GM19099 (cell line): ENCODE measurements around the gene ALDH1A1.

Experiments
- POLR2A ChIP-seq: IDR thresholded peaks from 3 replicates; pipeline ENCODE4 v1.6.1; 2011; ENCODE audit warnings: low read depth; ENCODE audit not compliant: insufficient read length; ENCODE audit errors: extremely low read depth

ALDH1A1 gene

DNA sequence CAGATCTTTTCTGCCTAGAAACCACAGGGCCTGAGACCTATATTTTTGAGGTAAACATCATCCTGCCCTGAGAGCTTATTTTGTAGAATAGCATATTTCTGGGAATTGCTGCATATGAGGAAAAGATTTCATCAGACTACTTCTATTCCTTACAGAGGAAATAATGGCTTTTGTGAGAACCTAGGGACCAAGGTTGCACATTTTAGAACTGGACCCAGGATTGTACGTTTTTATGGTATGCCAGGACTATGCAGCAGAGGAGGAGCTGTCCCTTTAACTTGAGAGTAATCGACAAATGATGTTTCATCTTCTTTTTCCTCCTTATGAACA lies 2.2 kb upstream of the ALDH1A1 start:
- TF ChIP-seq POLR2A, result no peak

DNA sequence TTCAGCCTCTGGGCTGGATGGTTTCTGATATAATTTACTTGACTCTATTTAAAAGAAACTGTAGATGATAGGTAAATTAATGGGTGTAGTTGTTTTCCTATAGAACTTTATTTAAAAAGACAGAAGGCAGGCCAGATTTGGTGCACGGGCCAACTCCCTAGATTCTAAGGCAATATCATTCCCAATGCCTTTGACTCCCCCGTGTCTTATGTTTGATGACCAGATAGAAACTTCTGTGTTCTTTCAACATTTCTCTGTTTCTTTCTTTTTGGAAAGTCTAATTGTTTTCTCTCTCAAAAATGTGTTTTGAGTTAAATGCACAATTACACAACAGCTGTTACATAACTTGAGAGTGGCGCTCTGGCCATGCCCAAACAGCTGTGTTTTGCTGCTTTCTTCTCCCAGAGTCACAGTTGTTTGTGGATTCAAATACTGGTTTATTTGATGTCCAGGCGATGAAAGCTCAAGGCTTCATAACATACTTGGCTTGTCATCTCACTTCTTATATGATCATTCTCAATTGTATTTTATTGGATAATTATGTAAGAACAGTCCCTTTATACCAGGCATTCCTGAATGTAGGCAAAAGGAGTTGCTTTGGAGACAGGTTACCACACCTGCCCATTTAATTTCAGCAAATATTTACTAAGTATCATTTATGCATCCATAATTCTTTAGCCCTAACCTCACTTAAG lies 1.7 kb upstream of the ALDH1A1 start:
- no peak for TF ChIP-seq POLR2A

DNA sequence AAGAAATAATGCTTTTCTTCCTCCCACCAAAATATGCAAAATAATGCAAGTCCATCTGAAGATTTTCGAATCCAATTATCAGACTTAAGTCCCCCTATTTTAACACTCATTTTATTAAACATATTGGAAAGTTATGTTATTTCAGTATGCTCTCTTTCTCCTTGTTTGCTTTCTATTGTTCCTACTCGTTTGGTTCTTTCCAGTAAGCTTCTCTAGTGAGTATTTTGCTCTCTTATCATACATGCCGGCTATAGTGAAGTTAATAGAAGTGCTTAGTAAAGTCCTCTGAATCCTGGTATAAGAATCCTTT lies 517 bp downstream of the ALDH1A1 start:
- no peak for TF ChIP-seq POLR2A

DNA sequence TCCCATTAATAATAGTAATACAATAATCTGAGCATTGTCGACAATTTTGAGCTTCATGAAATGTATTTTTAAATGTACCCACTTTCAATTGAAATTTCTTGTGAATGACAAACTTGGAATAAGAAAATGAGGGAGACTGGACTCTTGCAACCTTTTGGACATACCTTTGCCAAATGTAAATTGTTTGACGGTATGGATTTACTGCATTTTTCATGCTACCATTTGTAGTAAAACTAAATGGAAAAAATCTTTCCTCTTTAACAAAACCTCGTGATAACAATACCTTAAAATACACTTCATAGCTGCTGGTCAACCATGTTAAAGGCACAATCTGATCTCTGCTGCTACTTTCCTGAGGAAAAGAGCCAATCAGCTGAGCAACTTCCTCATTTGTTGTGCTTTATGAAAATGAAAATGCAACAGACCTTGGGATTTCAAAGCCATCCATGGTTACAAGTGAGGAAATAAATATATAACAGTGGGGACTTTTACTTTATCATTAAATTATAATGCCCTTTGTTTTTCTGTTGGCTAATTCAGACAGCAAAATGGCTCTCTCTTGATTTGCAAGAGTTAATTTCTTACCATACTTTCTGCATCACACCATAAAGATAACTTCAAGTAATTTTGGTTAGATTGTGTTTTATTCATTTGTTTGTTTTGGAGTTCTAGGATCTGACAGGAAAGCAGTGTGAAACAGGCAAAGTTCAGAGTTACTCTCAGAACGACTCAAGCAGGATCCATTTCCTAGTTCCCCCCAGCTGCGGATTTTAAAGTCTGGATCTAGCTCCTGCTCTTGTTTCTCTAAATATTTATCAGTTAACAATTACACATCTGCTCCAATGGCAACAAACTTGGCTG lies 1.1 kb downstream of the ALDH1A1 start:
- no peak for TF ChIP-seq POLR2A

DNA sequence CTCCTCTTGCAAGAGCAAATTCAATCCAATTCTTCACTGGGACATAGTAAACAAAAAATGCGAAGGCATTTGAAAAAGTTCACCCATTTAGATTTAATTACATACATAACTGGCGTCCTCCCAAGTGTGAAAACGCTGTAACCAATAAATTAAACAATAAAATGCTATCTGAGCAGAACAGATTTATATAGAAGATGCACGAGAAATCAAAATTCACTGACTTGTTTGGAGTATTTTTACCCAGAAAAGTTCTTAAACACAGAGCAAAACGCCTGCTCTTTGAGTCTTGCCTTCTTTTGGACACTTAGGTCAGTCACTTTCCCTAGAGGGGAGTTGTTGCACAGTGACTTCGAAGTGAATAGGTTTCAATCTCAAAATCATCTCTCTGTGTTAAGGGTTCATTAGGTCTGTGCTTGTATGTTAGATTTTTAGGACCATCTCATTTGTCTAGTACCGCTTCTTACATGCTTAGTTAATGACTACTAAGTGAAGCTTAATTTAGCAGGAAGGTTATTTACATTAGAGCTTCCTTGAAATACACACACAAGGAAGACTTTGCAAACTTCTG lies 1.9 kb downstream of the ALDH1A1 start:
- TF ChIP-seq POLR2A, result no peak

DNA sequence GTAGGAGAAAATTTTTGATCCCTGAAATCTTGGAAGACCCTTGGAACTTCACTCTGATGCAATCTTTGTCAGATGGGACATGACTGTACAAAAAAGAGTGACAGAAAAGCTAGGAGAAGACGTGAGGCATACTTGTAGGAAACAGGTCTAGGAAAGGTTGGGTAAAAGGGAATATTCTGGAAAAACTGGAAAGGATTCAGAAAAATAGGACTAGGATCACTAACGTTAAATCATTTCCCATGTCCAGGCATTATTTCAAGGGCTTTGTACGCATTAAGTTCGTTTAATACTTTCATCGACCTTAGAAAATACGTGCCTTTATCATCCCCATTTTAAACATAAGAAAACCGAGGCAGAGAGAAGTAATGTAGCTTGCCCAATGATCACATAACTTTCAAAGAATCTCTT lies 2.9 kb downstream of the ALDH1A1 start:
- TF ChIP-seq POLR2A, result no peak

DNA sequence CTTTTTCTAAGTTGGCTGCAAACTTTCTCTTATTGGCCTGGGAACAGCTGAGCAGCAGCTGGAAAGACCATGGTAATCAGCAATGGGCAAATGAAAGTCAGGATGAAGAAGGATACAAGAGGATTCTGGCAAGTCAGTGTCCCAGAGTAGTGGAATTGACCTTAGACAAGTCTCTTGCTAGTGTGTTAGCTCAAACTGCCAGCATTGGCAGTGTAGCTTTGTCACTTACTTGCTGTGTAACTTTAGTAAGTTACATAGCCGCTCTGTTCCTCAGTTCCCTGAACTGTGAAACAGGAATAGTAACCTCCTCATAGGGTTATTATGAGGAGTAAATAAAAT lies 3.6 kb downstream of the ALDH1A1 start:
- no peak for TF ChIP-seq POLR2A

DNA sequence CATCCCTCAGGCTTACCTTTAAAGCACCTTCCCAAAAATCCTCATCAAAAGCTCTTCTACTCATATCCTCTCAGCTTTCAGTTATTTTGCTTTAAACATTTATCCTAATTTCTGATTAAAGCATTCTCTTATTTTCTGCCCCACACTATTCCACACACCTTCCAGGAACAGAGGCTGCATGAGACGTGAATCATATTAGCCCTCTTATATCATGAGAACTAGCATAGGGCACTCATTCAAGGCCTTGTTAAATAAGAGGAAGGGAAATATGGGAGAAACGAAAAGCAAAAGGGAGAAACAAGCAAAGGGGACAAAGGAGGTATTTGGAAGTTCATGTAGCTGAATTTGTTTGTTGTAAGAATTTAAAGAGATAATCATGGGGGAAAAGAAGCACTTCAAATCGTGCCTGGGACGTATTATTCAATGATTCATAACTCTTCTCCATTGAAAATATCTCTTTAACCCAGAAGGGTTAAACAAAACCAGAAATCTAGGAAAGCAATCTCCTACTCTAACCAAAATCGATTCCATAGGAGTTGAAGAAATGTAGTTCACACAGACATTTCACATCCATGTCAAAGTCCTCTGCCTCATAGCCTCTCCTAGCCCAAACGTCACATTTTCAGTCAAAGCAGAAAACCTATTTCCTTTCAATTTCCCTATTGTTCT lies 4.1 kb downstream of the ALDH1A1 start:
- TF ChIP-seq POLR2A, result no peak

DNA sequence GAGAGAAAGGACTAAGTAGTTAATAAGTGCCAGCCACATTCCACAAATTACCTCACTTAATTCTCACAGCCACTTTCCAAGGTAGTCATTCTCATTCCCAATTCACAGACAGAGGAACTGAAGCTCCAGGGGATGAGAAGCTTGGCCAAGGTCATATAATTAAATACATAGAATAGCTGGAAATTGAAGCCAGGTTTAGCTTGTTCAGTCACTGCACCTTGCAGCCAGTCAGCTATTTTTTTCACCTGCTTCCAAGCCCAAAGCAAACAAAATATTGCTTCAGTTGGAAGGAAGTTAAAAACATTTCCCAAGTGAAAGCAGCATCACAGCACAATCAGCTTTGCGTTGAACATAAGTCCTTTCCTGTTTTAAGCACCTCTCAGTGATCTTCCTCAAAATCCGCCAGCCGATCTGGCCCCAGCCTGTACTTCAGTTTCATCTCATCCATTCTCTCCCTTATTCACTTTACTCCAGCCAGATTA lies 4.8 kb downstream of the ALDH1A1 start:
- no peak for TF ChIP-seq POLR2A

DNA sequence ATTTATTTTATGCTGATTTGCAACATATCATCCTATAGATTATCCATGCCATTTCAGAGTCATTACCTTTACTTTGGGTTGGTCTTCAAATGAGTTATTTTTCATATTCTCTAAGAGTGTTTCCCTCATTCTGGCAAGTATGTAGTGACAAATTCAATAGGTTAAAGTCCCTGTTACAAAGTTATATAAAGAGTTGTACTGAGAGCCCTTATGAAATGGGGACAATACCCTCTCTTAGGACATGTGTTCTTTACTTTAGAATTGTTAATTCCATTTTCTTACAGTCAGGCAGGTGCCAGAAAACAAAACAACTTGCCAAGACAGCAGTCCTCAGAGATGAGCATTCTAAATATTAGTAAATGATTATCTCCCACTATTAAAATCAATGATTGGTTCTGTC lies 6.0 kb downstream of the ALDH1A1 start:
- no peak for TF ChIP-seq POLR2A

DNA sequence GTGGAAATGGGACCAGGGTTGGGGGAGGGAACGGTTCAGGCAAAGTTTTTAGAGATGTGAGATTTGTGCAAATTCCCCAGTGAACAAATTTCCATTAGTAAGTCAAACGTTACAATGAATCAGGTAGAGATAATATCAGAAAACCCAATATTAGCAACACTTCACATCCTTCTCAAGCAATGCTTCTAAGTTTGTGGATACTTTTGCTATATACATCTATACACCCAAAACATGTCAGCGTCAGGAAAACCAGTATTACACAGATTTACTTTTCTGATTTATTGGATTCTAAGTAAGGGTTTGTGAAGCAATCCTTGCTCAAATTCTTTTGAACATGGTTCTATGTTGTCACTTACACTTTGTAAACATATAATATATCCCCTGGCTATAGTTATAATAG lies 6.5 kb downstream of the ALDH1A1 start:
- no peak for TF ChIP-seq POLR2A

DNA sequence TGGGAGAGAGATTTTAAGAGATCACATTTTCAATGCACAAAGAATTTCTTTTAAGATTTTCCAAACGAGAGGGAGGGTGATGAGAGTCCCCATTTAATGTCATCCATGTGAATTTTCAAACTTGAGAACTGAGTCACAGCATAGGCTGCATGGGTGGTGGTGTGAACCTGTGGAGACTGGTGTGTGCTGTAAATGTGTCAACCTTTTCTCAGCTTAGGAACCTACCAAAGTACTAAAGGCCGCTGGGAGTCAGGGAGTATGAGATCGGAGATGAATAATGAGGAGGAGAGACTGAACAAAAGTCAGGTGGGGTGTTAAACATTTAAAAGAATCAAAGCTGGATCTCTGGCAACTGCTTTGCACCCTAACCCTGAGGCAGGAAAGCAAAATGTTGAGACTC lies 7.5 kb downstream of the ALDH1A1 start:
- no peak for TF ChIP-seq POLR2A

DNA sequence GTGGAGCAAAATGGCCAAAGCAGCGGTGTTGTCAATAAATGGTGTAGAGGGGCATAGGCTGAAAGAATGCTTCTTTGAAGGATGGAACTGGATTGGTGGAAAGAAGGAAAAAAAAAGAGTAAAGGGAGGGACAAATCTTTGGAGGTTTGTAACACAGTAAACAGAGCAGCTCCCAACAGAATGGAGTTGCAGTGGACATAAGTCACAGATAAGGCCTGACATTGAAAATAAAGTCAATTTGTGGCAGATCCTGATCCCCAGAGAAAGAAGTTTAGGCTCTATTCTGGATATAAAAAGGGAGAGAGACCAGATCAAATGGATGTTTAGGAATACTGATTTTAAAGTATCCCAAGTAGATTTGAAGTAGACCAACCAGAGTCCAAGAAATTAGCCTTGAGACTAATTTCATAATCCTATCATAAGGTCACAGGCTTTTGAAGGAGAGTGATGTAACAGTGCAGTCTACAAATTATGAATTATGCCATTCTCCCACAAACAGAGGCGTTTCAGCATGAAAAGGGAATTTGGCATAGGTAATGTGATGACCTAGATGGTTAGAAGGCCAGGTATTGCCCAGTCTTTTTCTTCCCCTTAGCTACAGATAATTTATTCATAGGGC lies 8.9 kb downstream of the ALDH1A1 start:
- TF ChIP-seq POLR2A, result no peak

DNA sequence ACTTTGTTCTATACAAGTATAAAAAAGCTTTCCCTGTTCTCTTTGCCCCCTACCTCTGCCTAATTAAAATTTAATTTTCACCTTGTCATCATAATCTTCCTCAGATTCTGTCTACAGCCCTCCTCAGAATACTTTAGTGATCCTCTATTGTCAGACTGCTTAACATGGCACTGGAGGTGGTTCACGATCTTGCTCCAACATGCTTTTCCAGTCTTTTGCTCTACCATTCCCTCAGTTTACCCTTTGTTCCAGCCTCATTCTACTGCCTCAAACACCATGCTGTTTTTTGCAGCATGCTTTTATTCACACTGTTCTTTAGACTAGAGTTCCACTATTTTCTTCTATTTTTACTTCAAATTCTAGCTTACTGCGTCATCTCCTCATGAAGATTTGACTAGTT lies 10.4 kb downstream of the ALDH1A1 start:
- no peak for TF ChIP-seq POLR2A

DNA sequence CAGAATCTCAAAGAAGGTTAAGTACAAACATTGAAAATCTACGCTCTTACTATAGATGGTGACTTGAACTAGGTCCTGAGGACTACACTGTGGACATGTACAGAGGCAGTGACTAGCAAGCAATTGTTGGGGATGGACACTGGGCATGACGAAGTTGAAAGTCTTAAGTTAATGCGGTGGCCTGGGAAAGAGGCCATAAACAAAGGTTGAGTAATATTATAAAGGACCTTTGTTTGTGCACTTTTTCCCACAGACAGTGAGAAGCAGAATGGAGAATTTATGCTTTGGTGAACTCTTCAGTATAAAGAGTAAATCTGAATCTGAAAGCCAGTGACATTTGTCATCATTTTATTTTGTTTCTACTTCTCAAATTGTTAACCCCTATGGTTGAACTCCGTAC lies 15.3 kb downstream of the ALDH1A1 start:
- no peak for TF ChIP-seq POLR2A
